HG02970 (cell line): ENCODE results near the gene SKI.

Experiments used
- ATAC-seq: cut with Tn5 transposase; IDR thresholded peaks from one replicate; pipeline ENCODE4 v1.9.1; 2021; ENCODE audit warnings: mild to moderate bottlenecking, moderate library complexity, moderate number of reproducible peaks; ENCODE audit not compliant: unreplicated experiment, low FRiP score

Gene SKI

GRCh38 chr1:2208309-2209239 lies 19.5 kb upstream of the SKI start:
- no peak for ATAC-seq

- ATAC-seq = no peak
Measured at GRCh38 chr1:2209400-2210083, 18.6 kb upstream of the SKI start.

- ATAC-seq = no peak
Measured at GRCh38 chr1:2210084-2210653, 17.9 kb upstream of the SKI start.

- no peak for ATAC-seq
Measured at GRCh38 chr1:2210786-2211185, 17.3 kb upstream of the SKI start.

GRCh38 chr1:2212274-2212531 lies 15.9 kb upstream of the SKI start:
- ATAC-seq = no peak

- no peak for ATAC-seq
Measured at GRCh38 chr1:2212532-2213491, 15.3 kb upstream of the SKI start.

- ATAC-seq = no peak
Measured at GRCh38 chr1:2213576-2214505, 14.3 kb upstream of the SKI start.

GRCh38 chr1:2214541-2215241 lies 13.4 kb upstream of the SKI start:
- no peak for ATAC-seq

- ATAC-seq = no peak
Measured at GRCh38 chr1:2215329-2215728, 12.8 kb upstream of the SKI start.

- ATAC-seq = no peak
Measured at GRCh38 chr1:2215909-2216766, 12.0 kb upstream of the SKI start.

- ATAC-seq = no peak
Measured at GRCh38 chr1:2216767-2217058, 11.4 kb upstream of the SKI start.

- no peak for ATAC-seq
Measured at GRCh38 chr1:2221271-2221670, 6.8 kb upstream of the SKI start.

- ATAC-seq = no peak
Measured at GRCh38 chr1:2224170-2224584, 3.9 kb upstream of the SKI start.

- no peak for ATAC-seq
Measured at GRCh38 chr1:2224631-2225428, 3.3 kb upstream of the SKI start.

- ATAC-seq = peak; percentile 0
Measured at GRCh38 chr1:2226525-2227345, 1.4 kb upstream of the SKI start.

- peak; percentile 88 for ATAC-seq
Measured at GRCh38 chr1:2227346-2228156, 568 bp upstream of the SKI start.
